Sigmoid colon (tissue), 4 donors: Measurements from ENCODE around the gene GREB1.

ENCODE experiments used
- EP300 ChIP-seq, 4 donors: sonication (generic); formaldehyde crosslinking; IDR thresholded peaks; one replicate each; pipeline ENCODE4 v1.6.1; 2017; ENCODE audit warnings: antibody characterized with exemption in 4 of 4
- POLR2A ChIP-seq, 2 donors: fragments of 450-650 bp; IDR thresholded peaks; one replicate each; pipeline ENCODE4 v1.6.1; 2016; ENCODE audit warnings: antibody characterized with exemption in 2 of 2, mild to moderate bottlenecking in 2 of 2, moderate library complexity in 2 of 2
- POLR2AphosphoS5 ChIP-seq, 4 donors: sonication (generic); formaldehyde crosslinking; IDR thresholded peaks; one replicate each; pipeline ENCODE4 v1.6.1; 2017; ENCODE audit warnings: antibody characterized with exemption in 4 of 4
- TF ChIP-seq, protein P1 (sequence below), 4 experiments: fragments of 450-650 bp in 3 of 4; fragments of 200-600 bp in 1 of 4; IDR thresholded peaks; one replicate each; pipeline ENCODE4 v1.5.1; 2016 to 2019; ENCODE audit warnings: antibody characterized with exemption in 4 of 4, mild to moderate bottlenecking in 3 of 4, moderate library complexity in 2 of 4

DNA sequence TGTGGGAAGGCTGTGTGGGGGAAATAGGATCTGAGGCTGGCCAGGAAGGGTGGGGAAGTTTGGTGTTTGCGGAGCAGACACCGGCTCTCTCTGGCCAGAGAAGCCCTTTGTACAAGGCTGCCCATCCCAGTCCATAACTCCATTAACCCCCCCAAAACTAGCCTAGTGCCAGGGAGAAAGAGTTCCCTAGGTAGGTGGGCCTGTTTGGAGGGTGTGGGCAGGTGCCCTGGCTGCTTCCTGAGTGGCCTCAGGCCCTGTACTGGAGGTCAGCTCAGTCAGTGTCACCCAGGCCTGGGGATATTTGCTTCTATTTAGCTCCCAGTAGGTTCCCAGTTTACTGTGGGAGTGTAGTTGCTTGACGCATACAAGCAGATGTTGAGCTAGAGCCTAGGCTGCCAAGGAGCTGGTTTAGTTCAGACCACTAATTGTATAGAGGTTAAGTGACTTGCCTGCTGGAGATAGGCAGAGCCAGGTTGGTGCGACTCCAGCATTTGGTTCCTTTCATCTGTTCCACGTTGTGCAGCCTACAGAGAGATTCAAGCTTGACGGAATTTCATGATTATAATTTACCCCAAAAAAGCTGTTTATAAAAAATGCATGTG lies 2.9 kb upstream of the GREB1 start:
- TF ChIP-seq, protein P1, sequence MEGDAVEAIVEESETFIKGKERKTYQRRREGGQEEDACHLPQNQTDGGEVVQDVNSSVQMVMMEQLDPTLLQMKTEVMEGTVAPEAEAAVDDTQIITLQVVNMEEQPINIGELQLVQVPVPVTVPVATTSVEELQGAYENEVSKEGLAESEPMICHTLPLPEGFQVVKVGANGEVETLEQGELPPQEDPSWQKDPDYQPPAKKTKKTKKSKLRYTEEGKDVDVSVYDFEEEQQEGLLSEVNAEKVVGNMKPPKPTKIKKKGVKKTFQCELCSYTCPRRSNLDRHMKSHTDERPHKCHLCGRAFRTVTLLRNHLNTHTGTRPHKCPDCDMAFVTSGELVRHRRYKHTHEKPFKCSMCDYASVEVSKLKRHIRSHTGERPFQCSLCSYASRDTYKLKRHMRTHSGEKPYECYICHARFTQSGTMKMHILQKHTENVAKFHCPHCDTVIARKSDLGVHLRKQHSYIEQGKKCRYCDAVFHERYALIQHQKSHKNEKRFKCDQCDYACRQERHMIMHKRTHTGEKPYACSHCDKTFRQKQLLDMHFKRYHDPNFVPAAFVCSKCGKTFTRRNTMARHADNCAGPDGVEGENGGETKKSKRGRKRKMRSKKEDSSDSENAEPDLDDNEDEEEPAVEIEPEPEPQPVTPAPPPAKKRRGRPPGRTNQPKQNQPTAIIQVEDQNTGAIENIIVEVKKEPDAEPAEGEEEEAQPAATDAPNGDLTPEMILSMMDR (IDR thresholded peaks at IDR 0.05), result no peak
- TF ChIP-seq POLR2A (IDR thresholded peaks at IDR 0.05) (no peak), POLR2AphosphoS5 (IDR thresholded peaks at IDR 0.05) (no peak), EP300 (IDR thresholded peaks at IDR 0.05) (no peak)
